A549 (cell line): ENCODE measurements around the gene DENND6B. TPM values are rescaled to one million over a fixed set of nuclear protein-coding genes. Genes with fewer than 3 reads are reported as not detected.

Source experiments
- ATAC-seq, 2 experiments: fragments of 200-7000 bp in 1 of 2; fragments of >200 bp in 1 of 2; cut with Nextera tagmentation in 1 of 2; cut with Tn5 transposase in 1 of 2; 3 replicates each; pipeline versions ENCODE4 v1.8.0 to v1.9.1; 2018 to 2020; ENCODE audit warnings: mild to moderate bottlenecking in 1 of 2, moderate library complexity in 1 of 2
- CTCF ChIA-PET: fragments of 300-600 bp; sonication (Branson Sonifier 250); formaldehyde crosslinking; extraction: SDS; loops from one replicate; lab custom pipeline; 2021; ENCODE audit warnings: antibody characterized with exemption, inconsistent platforms; lab: Yijun Ruan, JAX
- POLR2A ChIA-PET: fragments of 350-600 bp; formaldehyde crosslinking; extraction: SDS; loops from one replicate; lab custom pipeline; 2021; ENCODE audit warnings: antibody characterized with exemption, inconsistent platforms; lab: Yijun Ruan, JAX
- DNase-seq, 2 experiments: peaks; one replicate each; pipeline versions ENCODE4 v3.0.0 to v3.0.0-alpha.2; 2011 to 2016; ENCODE audit warnings: low read depth in 1 of 2, low spot score in 1 of 2
- FAIRE-seq: peaks from 2 replicates; lab custom pipeline; 2011; peaks lifted over from hg19 to GRCh38; lab: Jason Lieb, UNC
- H3K27ac ChIP-seq, 2 experiments: fragments of >200 bp; sonication (Bioruptor Twin); formaldehyde crosslinking; 3 replicates each; pipeline ENCODE4 v1.5.1; 2016 to 2017
- H3K4me1 ChIP-seq: fragments of >200 bp; sonication (Bioruptor Twin); formaldehyde crosslinking; 3 replicates; pipeline ENCODE4 v1.6.1; 2016
- H3K4me2 ChIP-seq: fragments of >200 bp; sonication (Bioruptor Twin); formaldehyde crosslinking; 3 replicates; pipeline ENCODE4 v1.6.1; 2016
- H3K4me3 ChIP-seq: fragments of >200 bp; sonication (Bioruptor Twin); formaldehyde crosslinking; 3 replicates; pipeline ENCODE4 v1.5.1; 2016
- H3K9me3 ChIP-seq: fragments of >200 bp; sonication (Bioruptor Twin); formaldehyde crosslinking; 3 replicates; pipeline ENCODE4 v1.6.1; 2016
- CEBPB ChIP-seq, 2 experiments: fragments of >200 bp in 1 of 2; sonication (Bioruptor Twin) in 1 of 2; formaldehyde crosslinking in 1 of 2; IDR thresholded peaks; 2 replicates each; pipeline ENCODE4 v1.6.1; 2012 to 2016
- CHD4 ChIP-seq: fragments of 200-600 bp; sonication (generic); IDR thresholded peaks from 2 replicates; pipeline ENCODE4 v1.6.1; 2016; ENCODE audit warnings: antibody characterized with exemption, mild to moderate bottlenecking, borderline replicate concordance
- CTCF ChIP-seq: fragments of >200 bp; sonication (Bioruptor Twin); formaldehyde crosslinking; IDR thresholded peaks from 3 replicates; pipeline ENCODE4 v1.5.1; 2016
- EHMT2 ChIP-seq: fragments of 200-600 bp; sonication (generic); IDR thresholded peaks from 2 replicates; pipeline ENCODE4 v1.6.1; 2016; ENCODE audit warnings: antibody characterized with exemption, low read depth, mild to moderate bottlenecking, moderate library complexity
- EP300 ChIP-seq, 2 experiments: fragments of >200 bp; sonication (Bioruptor Twin); formaldehyde crosslinking; IDR thresholded peaks; 2 replicates in 1 of 2; 3 replicates in 1 of 2; pipeline ENCODE4 v1.6.1; 2016 to 2017
- FOSB ChIP-seq: fragments of 250-450 bp; sonication (Bioruptor Pico); IDR thresholded peaks from 2 replicates; pipeline ENCODE4 v1.5.0; 2020; ENCODE audit warnings: mild to moderate bottlenecking, moderate library complexity
- HOXA7 ChIP-seq: fragments of 250-450 bp; sonication (Bioruptor Pico); IDR thresholded peaks from 2 replicates; pipeline ENCODE4 v1.5.0; 2020; ENCODE audit warnings: mild to moderate bottlenecking, moderate library complexity
- HOXB5 ChIP-seq: fragments of 250-450 bp; sonication (Bioruptor Pico); IDR thresholded peaks from 2 replicates; pipeline ENCODE4 v1.5.0; 2020; ENCODE audit warnings: mild to moderate bottlenecking, moderate library complexity
- MYC ChIP-seq: IDR thresholded peaks from 2 replicates; pipeline ENCODE4 v1.6.1; 2012; ENCODE audit warnings: mild to moderate bottlenecking, inconsistent platforms, low read length, improper control_type of control experiment, borderline replicate concordance
- NFE2L2 ChIP-seq: fragments of 150-350 bp; conservative IDR thresholded peaks from 2 replicates; pipeline ENCODE4 v1.6.1; 2014; ENCODE audit warnings: low read length
- NPAS2 ChIP-seq: fragments of 250-450 bp; sonication (Bioruptor Pico); IDR thresholded peaks from 2 replicates; pipeline ENCODE4 v1.8.0; 2022; ENCODE audit warnings: mild to moderate bottlenecking, moderate library complexity, borderline replicate concordance
- PHF8 ChIP-seq: fragments of 200-600 bp; sonication (generic); IDR thresholded peaks from 2 replicates; pipeline ENCODE4 v1.6.1; 2016; ENCODE audit warnings: low read depth, mild to moderate bottlenecking, antibody characterized with exemption, moderate library complexity, borderline replicate concordance
- POLR2A ChIP-seq: IDR thresholded peaks from 2 replicates; pipeline ENCODE4 v1.6.1; 2012; ENCODE audit warnings: mild to moderate bottlenecking, low read length
- POLR2AphosphoS2 ChIP-seq: conservative IDR thresholded peaks from 2 replicates; pipeline ENCODE4 v1.6.1; 2012; ENCODE audit warnings: low read length, improper control_type of control experiment, inconsistent platforms
- RARB ChIP-seq: fragments of 250-450 bp; sonication (Bioruptor Pico); IDR thresholded peaks from 2 replicates; pipeline ENCODE4 v1.8.0; 2021; ENCODE audit warnings: mild to moderate bottlenecking, moderate library complexity
- RNF2 ChIP-seq: fragments of 200-600 bp; sonication (generic); IDR thresholded peaks from 2 replicates; pipeline ENCODE4 v1.6.1; 2016; ENCODE audit warnings: low read depth, mild to moderate bottlenecking, antibody characterized with exemption, moderate library complexity, borderline replicate concordance
- SMC3 ChIP-seq: fragments of >200 bp; sonication (Bioruptor Twin); formaldehyde crosslinking; IDR thresholded peaks from 3 replicates; pipeline ENCODE4 v1.6.1; 2018; ENCODE audit warnings: inconsistent platforms
- TFCP2L1 ChIP-seq: fragments of 250-450 bp; sonication (Bioruptor Pico); IDR thresholded peaks from 2 replicates; pipeline ENCODE4 v1.5.0; 2021; ENCODE audit warnings: mild to moderate bottlenecking
- TP53 ChIP-seq: fragments of 250-450 bp; sonication (Bioruptor Pico); IDR thresholded peaks from 2 replicates; pipeline ENCODE4 v1.5.0; 2021; ENCODE audit warnings: mild to moderate bottlenecking, moderate library complexity
- USF2 ChIP-seq: fragments of 450-650 bp; IDR thresholded peaks from 2 replicates; pipeline ENCODE4 v1.6.1; 2014; ENCODE audit warnings: antibody characterized with exemption
- ZFP36 ChIP-seq: fragments of 450-650 bp; IDR thresholded peaks from 2 replicates; pipeline ENCODE4 v1.6.1; 2014; ENCODE audit warnings: borderline replicate concordance; ENCODE audit not compliant: partially characterized antibody
- ZSCAN20 ChIP-seq: fragments of 250-450 bp; sonication (Bioruptor Pico); IDR thresholded peaks from 2 replicates; pipeline ENCODE4 v1.8.0; 2022; ENCODE audit warnings: mild to moderate bottlenecking, moderate library complexity
- WGBS: methylation state at CpG from one replicate; pipeline ENCODE4 v1.1.6; 2017; ENCODE audit errors: missing lambda C conversion rate; 5-methylcytosine and 5-hydroxymethylcytosine counted together
- polyA plus RNA-seq, 4 experiments: library from polyadenylated mRNA; depleted of rRNA in 3 of 4; stranded (reverse); fragments of >200 nt; fragmentation: RNase III in 1 of 4; extraction: RNeasy Plus Mini Kit Qiagen cat#74134 plus additional on column Dnase treatment in 1 of 4; gene quantifications; 2 replicates in 3 of 4; 3 replicates in 1 of 4; pipeline ENCODE4 v1.2.3, GENCODE V29; 2011 to 2017
- TF ChIP-seq, protein P1 (sequence below): fragments of >200 bp; sonication (Bioruptor Twin); formaldehyde crosslinking; IDR thresholded peaks from 2 replicates; pipeline ENCODE4 v1.6.1; 2016
- TF ChIP-seq, protein P2 (sequence below): fragments of 250-450 bp; sonication (Bioruptor Pico); IDR thresholded peaks from 2 replicates; pipeline ENCODE4 v1.5.0; 2020; ENCODE audit warnings: low read depth, mild to moderate bottlenecking, moderate library complexity
- TF ChIP-seq, protein P3 (sequence below): IDR thresholded peaks from 2 replicates; pipeline ENCODE4 v1.6.1; 2012; ENCODE audit warnings: low read depth, borderline replicate concordance

DENND6B gene
- polyA plus RNA-seq, 2 of the 4 experiments (the other 2 are of a cell fraction), result 1.6 to 1.9 TPM

DNA sequence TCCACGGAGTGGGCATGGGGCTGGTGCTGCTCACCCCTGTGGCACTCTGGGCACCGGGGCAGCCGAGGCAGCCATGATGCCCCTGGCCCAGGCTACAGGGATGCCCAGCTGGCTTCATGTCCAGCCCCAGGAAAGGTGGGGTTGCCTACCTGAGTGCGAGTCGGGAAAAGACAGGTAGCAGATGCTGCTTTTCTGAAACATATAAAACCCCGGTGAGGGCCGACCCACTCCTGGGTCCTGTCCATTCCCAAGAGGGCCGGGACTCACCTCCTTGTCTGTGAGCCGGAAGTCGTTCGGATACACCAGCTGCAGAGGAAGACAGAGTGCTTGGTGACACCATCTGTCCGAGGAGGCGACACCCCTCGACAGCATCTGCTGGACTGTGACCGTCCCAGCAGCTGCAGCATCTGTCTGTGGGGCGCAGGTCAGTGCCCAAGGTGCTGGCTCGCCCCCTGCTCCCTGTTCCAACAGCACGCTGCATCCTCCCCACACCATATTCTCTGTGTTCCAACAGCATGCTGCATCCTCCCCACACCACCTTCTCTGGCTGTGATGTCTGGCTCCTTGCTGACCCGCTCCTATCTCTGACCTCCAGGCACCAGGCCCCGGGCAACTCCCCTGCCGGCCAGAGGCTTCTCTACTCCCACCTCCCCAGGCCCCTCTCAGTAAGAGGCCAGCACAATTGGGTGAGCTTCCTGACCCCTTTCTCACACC, 8.0 kb downstream of the DENND6B start:
- ATAC-seq, result no peak
- no peak for DNase-seq
- Histone ChIP-seq H3K27ac (no peak overlapping the region), H3K4me3 (no peak overlapping the region), H3K9me3 (no peaks in the 10 kb centered on the region), H3K4me1 (0 out of 3 replicates have a peak, but pooled peaks cover 3% of the 10 kb centered on the region), H3K4me2 (no peak overlapping the region)
- 81% methylated on average over 20 of the region's 21 CpGs for WGBS
- TF ChIP-seq CHD4, result no peak
- no peak for TF ChIP-seq FOSB (CRISPR knock-in tag)
- no peak for TF ChIP-seq ZSCAN20 (CRISPR knock-in tag)
- TF ChIP-seq NFE2L2, result no peak
- no peak for TF ChIP-seq HOXA7 (CRISPR knock-in tag)
- TF ChIP-seq POLR2AphosphoS2, result no peak
- no peak for TF ChIP-seq RARB (CRISPR knock-in tag)
- TF ChIP-seq, protein P1, sequence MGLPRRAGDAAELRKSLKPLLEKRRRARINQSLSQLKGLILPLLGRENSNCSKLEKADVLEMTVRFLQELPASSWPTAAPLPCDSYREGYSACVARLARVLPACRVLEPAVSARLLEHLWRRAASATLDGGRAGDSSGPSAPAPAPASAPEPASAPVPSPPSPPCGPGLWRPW, result no peak
- TF ChIP-seq, protein P2, sequence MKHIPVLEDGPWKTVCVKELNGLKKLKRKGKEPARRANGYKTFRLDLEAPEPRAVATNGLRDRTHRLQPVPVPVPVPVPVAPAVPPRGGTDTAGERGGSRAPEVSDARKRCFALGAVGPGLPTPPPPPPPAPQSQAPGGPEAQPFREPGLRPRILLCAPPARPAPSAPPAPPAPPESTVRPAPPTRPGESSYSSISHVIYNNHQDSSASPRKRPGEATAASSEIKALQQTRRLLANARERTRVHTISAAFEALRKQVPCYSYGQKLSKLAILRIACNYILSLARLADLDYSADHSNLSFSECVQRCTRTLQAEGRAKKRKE (CRISPR knock-in tag), result no peak
- TF ChIP-seq USF2, result no peak
- TF ChIP-seq CEBPB (IDR thresholded peaks at IDR 0.05), result no peak
- no peak for TF ChIP-seq CTCF
- no peak for TF ChIP-seq TP53 (CRISPR knock-in tag)
- TF ChIP-seq NPAS2 (CRISPR knock-in tag), result no peak
- no peak for TF ChIP-seq POLR2A
- TF ChIP-seq MYC, result no peak
- TF ChIP-seq, protein P3, sequence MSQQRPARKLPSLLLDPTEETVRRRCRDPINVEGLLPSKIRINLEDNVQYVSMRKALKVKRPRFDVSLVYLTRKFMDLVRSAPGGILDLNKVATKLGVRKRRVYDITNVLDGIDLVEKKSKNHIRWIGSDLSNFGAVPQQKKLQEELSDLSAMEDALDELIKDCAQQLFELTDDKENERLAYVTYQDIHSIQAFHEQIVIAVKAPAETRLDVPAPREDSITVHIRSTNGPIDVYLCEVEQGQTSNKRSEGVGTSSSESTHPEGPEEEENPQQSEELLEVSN, result no peak
- no peak for TF ChIP-seq SMC3
- no peak for TF ChIP-seq RNF2
- TF ChIP-seq TFCP2L1, result no peak
- ChIA-PET POLR2A (no interaction called here), CTCF (interaction anchor here (2.4 kb wide), 1 partner anchor 46 kb away, joined by 10 read pairs; no protein-coding TSS in a partner anchor)
- no peak for FAIRE-seq

DNA sequence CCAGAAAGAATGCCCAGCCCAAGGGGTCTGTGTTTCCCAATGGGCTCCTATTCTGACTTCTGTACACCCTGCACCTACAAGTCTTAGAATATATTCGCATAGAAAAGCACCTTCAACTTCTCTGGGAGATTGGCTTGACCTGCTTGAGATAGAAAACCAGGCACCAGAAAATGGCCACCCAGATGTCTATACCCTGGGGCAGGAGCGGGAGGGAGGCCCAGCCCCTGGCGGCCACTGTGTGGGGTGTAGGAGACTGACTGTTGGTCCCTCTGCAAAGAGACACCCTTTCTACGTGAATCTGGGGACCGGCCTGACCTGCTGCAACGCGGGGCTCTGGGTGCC, 8.5 kb downstream of the DENND6B start:
- Histone ChIP-seq H3K27ac (no peak overlapping the region), H3K4me2 (no peak overlapping the region), H3K4me1 (0 out of 3 replicates have a peak, but pooled peaks cover 3% of the 10 kb centered on the region), H3K4me3 (no peak overlapping the region), H3K9me3 (no peaks in the 10 kb centered on the region)
- FAIRE-seq (no peak), DNase-seq (no peak), ATAC-seq (peak in 1 of 2 experiments; percentile 11; a peak in 2 of 6 replicates)
- ChIA-PET POLR2A (no interaction called here), CTCF (interaction anchor here (0.9 to 3.2 kb wide), 3 partner anchors 9 to 66 kb away, joined by 4 to 19 read pairs (median 8); partner anchors contain the start of gene DENND6B)
- TF ChIP-seq ZFP36 (no peak), EP300 (IDR thresholded peaks at IDR 0.05) (no peak), POLR2A (no peak), PHF8 (no peak), SMC3 (no peak), EHMT2 (no peak), ZSCAN20 (CRISPR knock-in tag) (no peak), HOXB5 (no peak)
- TF ChIP-seq, protein P1, result no peak
- 68% methylated on average over 7 of the region's 7 CpGs for WGBS
